ENCODE measurements around the gene ANKRD6. TPM values are rescaled to one million over a fixed set of nuclear protein-coding genes. Genes with fewer than 3 reads are reported as not detected.

The ANKRD6 gene
- total and polyA plus RNA-seq, 2 experiments from 2014 or later, result 9.3 to 20.9 TPM

DNA sequence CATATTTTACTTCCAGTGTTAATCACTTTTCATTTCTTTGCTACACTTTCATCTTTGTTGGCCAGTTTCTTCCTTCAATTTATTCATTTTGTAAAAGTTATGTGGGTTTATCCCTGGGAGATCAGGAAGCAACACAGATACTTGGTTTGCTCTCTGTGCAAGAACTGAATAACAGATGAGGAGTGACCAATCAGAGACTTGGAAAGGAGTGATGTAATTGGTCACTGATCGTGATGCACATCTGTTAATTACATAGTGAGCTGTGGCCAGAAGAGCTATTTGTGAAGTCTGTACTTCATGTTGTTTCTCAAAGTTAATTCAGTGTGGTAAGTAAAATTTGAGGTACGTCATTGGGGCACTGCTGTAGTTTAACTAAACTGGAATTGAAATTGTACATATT is 21.3 kb downstream of the ANKRD6 start:
- no peak overlapping the region for H2AFZ ChIP-seq
- no peaks in the 10 kb centered on the region for H3K36me3 ChIP-seq (replicated peaks; ENCODE audit: insufficient read depth, low read depth)
- H3K9me3 ChIP-seq (ENCODE audit: low read depth), result no peaks in the 10 kb centered on the region
- DNase-seq (ENCODE audit: low spot score), result no peak
- 85% methylated on average over 2 of the region's 2 CpGs for WGBS (ENCODE audit: low lambda C conversion rate, missing lambda C conversion rate)
- no peaks in the 10 kb centered on the region for H3K4me1 ChIP-seq (ENCODE audit: insufficient read depth)
- H3K4me3 ChIP-seq, result no peak overlapping the region
- TF ChIP-seq, protein P1, sequence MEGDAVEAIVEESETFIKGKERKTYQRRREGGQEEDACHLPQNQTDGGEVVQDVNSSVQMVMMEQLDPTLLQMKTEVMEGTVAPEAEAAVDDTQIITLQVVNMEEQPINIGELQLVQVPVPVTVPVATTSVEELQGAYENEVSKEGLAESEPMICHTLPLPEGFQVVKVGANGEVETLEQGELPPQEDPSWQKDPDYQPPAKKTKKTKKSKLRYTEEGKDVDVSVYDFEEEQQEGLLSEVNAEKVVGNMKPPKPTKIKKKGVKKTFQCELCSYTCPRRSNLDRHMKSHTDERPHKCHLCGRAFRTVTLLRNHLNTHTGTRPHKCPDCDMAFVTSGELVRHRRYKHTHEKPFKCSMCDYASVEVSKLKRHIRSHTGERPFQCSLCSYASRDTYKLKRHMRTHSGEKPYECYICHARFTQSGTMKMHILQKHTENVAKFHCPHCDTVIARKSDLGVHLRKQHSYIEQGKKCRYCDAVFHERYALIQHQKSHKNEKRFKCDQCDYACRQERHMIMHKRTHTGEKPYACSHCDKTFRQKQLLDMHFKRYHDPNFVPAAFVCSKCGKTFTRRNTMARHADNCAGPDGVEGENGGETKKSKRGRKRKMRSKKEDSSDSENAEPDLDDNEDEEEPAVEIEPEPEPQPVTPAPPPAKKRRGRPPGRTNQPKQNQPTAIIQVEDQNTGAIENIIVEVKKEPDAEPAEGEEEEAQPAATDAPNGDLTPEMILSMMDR (IDR thresholded peaks at IDR 0.05; ENCODE audit: poor library complexity), result no peak
- TF ChIP-seq EZH2phosphoT487 (IDR thresholded peaks at IDR 0.05; ENCODE audit: low read depth, severe bottlenecking, unreplicated experiment), result no peak
- no peak for TF ChIP-seq EZH2 (IDR thresholded peaks at IDR 0.05; ENCODE audit: borderline replicate concordance)
- no peaks in the 10 kb centered on the region for H4K20me1 ChIP-seq (ENCODE audit: insufficient read depth, poor library complexity, severe bottlenecking)
- H3K79me2 ChIP-seq, result peaks cover 15% of the 10 kb centered on the region
- H3K27me3 ChIP-seq, result no peaks in the 10 kb centered on the region
- H3K9me2 ChIP-seq (replicated peaks; ENCODE audit: insufficient read depth), result no peaks in the 10 kb centered on the region
- H3K27ac ChIP-seq, result no peak overlapping the region
- no peak overlapping the region for H3K4me2 ChIP-seq

DNA sequence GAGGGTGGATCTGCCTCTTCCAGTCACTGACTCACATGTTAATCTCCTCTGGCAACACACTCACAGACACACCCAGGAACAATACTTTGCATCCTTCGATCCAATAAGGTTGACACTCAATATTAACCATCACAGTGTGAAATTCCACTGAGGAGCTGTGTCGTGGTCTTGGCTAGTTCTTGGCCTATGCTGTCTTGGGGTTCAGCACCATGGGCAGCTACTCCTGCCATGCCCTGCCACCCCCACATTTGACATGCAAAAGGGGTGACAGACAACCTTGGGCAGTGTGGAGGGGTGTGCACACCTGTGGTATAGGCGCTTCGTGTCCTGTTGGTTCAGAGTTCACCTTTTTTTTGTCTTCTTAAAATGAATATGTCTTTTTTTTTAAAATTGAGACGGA is 25.8 kb downstream of the ANKRD6 start:
- DNase-seq (ENCODE audit: low spot score), result no peak
- H3K4me1 ChIP-seq (ENCODE audit: insufficient read depth), result no peaks in the 10 kb centered on the region
- no peaks in the 10 kb centered on the region for H3K27me3 ChIP-seq
- peaks cover 10% of the 10 kb centered on the region for H3K79me2 ChIP-seq
- no peak overlapping the region for H3K4me3 ChIP-seq
- no peak overlapping the region for H3K4me2 ChIP-seq
- no peak overlapping the region for H2AFZ ChIP-seq
- no peaks in the 10 kb centered on the region for H3K9me2 ChIP-seq (replicated peaks; ENCODE audit: insufficient read depth)
- H3K9me3 ChIP-seq (ENCODE audit: low read depth), result no peaks in the 10 kb centered on the region
- H3K36me3 ChIP-seq (replicated peaks; ENCODE audit: insufficient read depth, low read depth), result no peaks in the 10 kb centered on the region
- WGBS (ENCODE audit: low lambda C conversion rate, missing lambda C conversion rate), result 94% methylated on average over 5 of the region's 5 CpGs
- TF ChIP-seq EZH2phosphoT487 (IDR thresholded peaks at IDR 0.05; ENCODE audit: low read depth, severe bottlenecking, unreplicated experiment) (no peak), EZH2 (IDR thresholded peaks at IDR 0.05; ENCODE audit: borderline replicate concordance) (no peak)
- TF ChIP-seq, protein P1 (IDR thresholded peaks at IDR 0.05; ENCODE audit: poor library complexity), result no peak
- no peaks in the 10 kb centered on the region for H4K20me1 ChIP-seq (ENCODE audit: insufficient read depth, poor library complexity, severe bottlenecking)
- no peak overlapping the region for H3K27ac ChIP-seq

DNA sequence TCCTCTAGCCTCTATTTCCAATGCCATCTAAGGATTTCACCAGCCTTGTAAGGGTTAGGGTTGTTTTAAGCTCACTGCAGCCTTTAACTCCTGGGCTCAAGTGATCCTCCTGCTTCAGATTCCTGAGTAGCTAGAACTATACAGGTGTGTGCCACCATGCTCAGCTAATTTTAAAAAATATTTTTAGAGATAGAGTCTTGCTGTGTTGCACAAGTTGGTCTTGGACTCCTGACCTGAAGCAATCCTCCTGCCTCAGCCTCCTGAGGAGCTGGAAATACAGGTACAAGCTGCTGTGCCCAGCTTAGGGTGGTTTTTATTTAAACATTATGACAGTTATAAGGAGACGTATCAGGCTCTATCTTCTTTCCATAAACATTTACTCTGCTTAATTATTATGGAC is 26.5 kb downstream of the ANKRD6 start:
- H3K27ac ChIP-seq, result no peak overlapping the region
- H3K4me3 ChIP-seq, result no peak overlapping the region
- no peak overlapping the region for H3K4me2 ChIP-seq
- H4K20me1 ChIP-seq (ENCODE audit: insufficient read depth, poor library complexity, severe bottlenecking), result no peaks in the 10 kb centered on the region
- no peaks in the 10 kb centered on the region for H3K27me3 ChIP-seq
- WGBS (ENCODE audit: low lambda C conversion rate, missing lambda C conversion rate), result 90% methylated on average over 1 of the region's 1 CpG
- H2AFZ ChIP-seq, result no peak overlapping the region
- no peaks in the 10 kb centered on the region for H3K36me3 ChIP-seq (replicated peaks; ENCODE audit: insufficient read depth, low read depth)
- no peaks in the 10 kb centered on the region for H3K4me1 ChIP-seq (ENCODE audit: insufficient read depth)
- peaks cover 10% of the 10 kb centered on the region for H3K79me2 ChIP-seq
- TF ChIP-seq EZH2 (IDR thresholded peaks at IDR 0.05; ENCODE audit: borderline replicate concordance) (no peak), EZH2phosphoT487 (IDR thresholded peaks at IDR 0.05; ENCODE audit: low read depth, severe bottlenecking, unreplicated experiment) (no peak)
- TF ChIP-seq, protein P1 (IDR thresholded peaks at IDR 0.05; ENCODE audit: poor library complexity), result no peak
- DNase-seq (ENCODE audit: low spot score), result no peak
- no peaks in the 10 kb centered on the region for H3K9me3 ChIP-seq (ENCODE audit: low read depth)
- no peaks in the 10 kb centered on the region for H3K9me2 ChIP-seq (replicated peaks; ENCODE audit: insufficient read depth)

DNA sequence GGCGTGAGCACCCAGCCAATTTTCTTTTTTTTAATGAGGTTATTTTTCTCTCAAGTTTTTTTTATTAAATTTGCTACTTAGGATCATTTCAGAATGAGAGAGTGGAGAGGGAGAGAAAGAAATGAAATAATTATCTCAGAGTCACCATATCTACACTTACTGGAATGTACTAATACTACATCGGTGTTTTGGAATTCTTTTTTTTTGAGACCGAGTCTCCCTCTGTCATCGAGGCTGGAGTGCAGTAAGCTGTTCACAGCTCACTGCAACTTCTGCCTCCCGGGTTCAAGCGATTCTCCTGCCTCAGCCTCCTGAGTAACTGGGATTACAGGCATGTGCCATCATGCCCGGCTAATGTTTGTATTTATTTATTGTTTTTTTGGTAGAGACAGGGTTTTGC is 27.8 kb downstream of the ANKRD6 start:
- Histone ChIP-seq H3K4me2 (no peak overlapping the region), H3K27ac (no peak overlapping the region), H3K36me3 (replicated peaks; ENCODE audit: insufficient read depth, low read depth) (no peaks in the 10 kb centered on the region), H4K20me1 (ENCODE audit: insufficient read depth, poor library complexity, severe bottlenecking) (no peaks in the 10 kb centered on the region), H3K4me1 (ENCODE audit: insufficient read depth) (no peaks in the 10 kb centered on the region), H3K79me2 (peaks cover 5% of the 10 kb centered on the region), H3K9me3 (ENCODE audit: low read depth) (no peaks in the 10 kb centered on the region), H3K9me2 (replicated peaks; ENCODE audit: insufficient read depth) (no peaks in the 10 kb centered on the region), H3K4me3 (no peak overlapping the region), H3K27me3 (no peaks in the 10 kb centered on the region), H2AFZ (no peak overlapping the region)
- TF ChIP-seq EZH2 (IDR thresholded peaks at IDR 0.05; ENCODE audit: borderline replicate concordance), result no peak
- no peak for TF ChIP-seq EZH2phosphoT487 (IDR thresholded peaks at IDR 0.05; ENCODE audit: low read depth, severe bottlenecking, unreplicated experiment)
- TF ChIP-seq, protein P1 (IDR thresholded peaks at IDR 0.05; ENCODE audit: poor library complexity), result no peak
- no peak for DNase-seq (ENCODE audit: low spot score)
- 88% methylated on average over 7 of the region's 7 CpGs for WGBS (ENCODE audit: low lambda C conversion rate, missing lambda C conversion rate)
